ENCODE measurements around the gene TWSG1.

GRCh38 chr18:9437672-9438071, 103.1 kb downstream of the TWSG1 start:
- TF ChIP-seq POLR2AphosphoS5 (IDR thresholded peaks at IDR 0.05) = no peak
- no peak for TF ChIP-seq CTCF (IDR thresholded peaks at IDR 0.05 in 8 of 11, conservative IDR thresholded peaks at IDR 0.05 in 3 of 11)
- TF ChIP-seq POLR2A (IDR thresholded peaks at IDR 0.05) = no peak
